ENCODE measurements around the gene RUBCN. TPM values are rescaled to one million over a fixed set of nuclear protein-coding genes. Genes with fewer than 3 reads are reported as not detected.

The RUBCN gene
- total RNA-seq, 4 donors from 2014 or later, result 26.9 to 44.3 (median 35.0) TPM

DNA sequence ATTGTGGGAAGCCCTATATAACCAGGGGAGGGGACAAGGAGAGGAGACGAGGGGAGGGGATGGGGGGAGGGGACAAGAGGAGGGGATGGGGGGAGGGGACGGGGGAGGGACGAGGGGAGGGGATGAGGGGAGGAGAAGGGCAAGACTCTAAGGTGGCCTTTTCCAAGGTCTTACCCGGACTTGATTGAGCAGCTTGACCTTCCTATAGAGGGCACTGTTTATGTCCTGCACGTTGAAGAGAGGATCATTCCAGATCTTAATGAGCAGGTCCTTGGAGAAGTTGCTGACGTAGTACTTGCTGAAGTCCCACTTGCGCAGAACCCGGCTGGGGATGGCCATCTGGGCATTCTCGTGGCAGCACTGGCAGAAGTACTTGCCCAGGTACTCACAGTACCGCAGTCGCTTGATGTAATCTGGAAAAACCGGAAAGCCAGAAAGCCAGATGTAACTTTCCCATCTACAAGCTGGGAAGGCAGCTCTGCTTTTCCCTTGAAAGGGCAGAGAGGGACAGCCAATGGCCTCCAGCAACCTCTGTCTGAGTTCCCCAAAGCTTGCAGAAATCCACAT lies 55.7 kb downstream of the RUBCN start:
- 82% methylated on average over 8 to 10 of the region's 12 CpGs for WGBS, 2 donors
- peaks cover 0 to 4% (median 0%) of the 10 kb centered on the region in 3 donors for H3K4me1 ChIP-seq
- intact Hi-C loops (cut with DNase I), result no loop called here

GRCh38 chr3:197675951-197676350 lies 60.8 kb downstream of the RUBCN start:
- Histone ChIP-seq H3K4me1 (peaks cover 0 to 4% (median 0%) of the 10 kb centered on the region in 3 donors), H3K36me3 (peaks cover 12 to 99% (median 18%) of the 10 kb centered on the region in 3 donors), H3K4me3 (no peak overlapping the region), H3K27ac (no peak overlapping the region), H3K9me3 (no peaks in the 10 kb centered on the region), H3K27me3 (no peaks in the 10 kb centered on the region)
- no peak for DNase-seq
- 89 to 91% methylated on average over 11 of the region's 11 CpGs for WGBS, 2 donors
- intact Hi-C loops (cut with DNase I), result no loop called here
- TF ChIP-seq POLR2A (IDR thresholded peaks at IDR 0.05) (no peak), CTCF (IDR thresholded peaks at IDR 0.05) (no peak)

More for the DNA sequence above, 55.7 kb downstream of the RUBCN start:
- Histone ChIP-seq H3K27ac (no peak overlapping the region), H3K9me3 (no peaks in the 10 kb centered on the region), H3K36me3 (peaks cover 21 to 99% (median 35%) of the 10 kb centered on the region in 3 donors), H3K27me3 (no peaks in the 10 kb centered on the region), H3K4me3 (no peak overlapping the region)
- DNase-seq, result no peak
- TF ChIP-seq POLR2A (IDR thresholded peaks at IDR 0.05), result no peak
- no peak for TF ChIP-seq CTCF (IDR thresholded peaks at IDR 0.05)

DNA sequence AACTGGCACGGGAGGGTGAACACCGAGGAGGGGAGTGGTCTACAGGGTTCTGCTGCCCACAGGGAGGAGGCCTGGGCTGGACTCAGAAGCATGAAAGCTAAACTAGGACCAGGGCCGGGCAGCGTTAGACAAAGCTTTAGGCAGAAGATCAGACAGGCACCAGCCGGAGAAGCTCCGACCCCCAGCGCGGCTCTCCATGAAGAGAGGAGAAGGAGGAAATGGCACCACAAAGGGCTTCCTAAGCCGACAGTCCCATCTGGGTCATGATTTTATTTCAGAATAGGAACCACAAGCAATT lies 61.2 kb downstream of the RUBCN start:
- intact Hi-C loops (cut with DNase I), result no loop called here
- peaks cover 8 to 97% (median 18%) of the 10 kb centered on the region in 3 donors for H3K36me3 ChIP-seq
- WGBS, 2 donors, result 93 to 96% methylated on average over 9 of the region's 9 CpGs
- H3K27ac ChIP-seq, result no peak overlapping the region
- H3K9me3 ChIP-seq, result no peaks in the 10 kb centered on the region
- no peak overlapping the region for H3K4me3 ChIP-seq
- H3K27me3 ChIP-seq, result no peaks in the 10 kb centered on the region
- TF ChIP-seq POLR2A (IDR thresholded peaks at IDR 0.05), result no peak
- no peak for TF ChIP-seq CTCF (IDR thresholded peaks at IDR 0.05)
- H3K4me1 ChIP-seq, result peaks cover 0 to 4% (median 0%) of the 10 kb centered on the region in 3 donors
- no peak for DNase-seq

GRCh38 chr3:197674741-197675562 lies 61.8 kb downstream of the RUBCN start:
- WGBS, 2 donors, result 90 to 93% methylated on average over 17 to 19 of the region's 29 CpGs

More at GRCh38 chr3:197674741-197675562, 61.8 kb downstream of the RUBCN start:
- H3K27me3 ChIP-seq, result no peaks in the 10 kb centered on the region
- intact Hi-C loops (cut with DNase I), result no loop called here
- no peak overlapping the region for H3K4me3 ChIP-seq
- H3K27ac ChIP-seq, result no peak overlapping the region
- no peak for DNase-seq
- no peak for TF ChIP-seq CTCF (IDR thresholded peaks at IDR 0.05)
- no peak for TF ChIP-seq POLR2A (IDR thresholded peaks at IDR 0.05)
- H3K4me1 ChIP-seq, result peaks cover 0 to 4% (median 0%) of the 10 kb centered on the region in 3 donors
- H3K9me3 ChIP-seq, result no peaks in the 10 kb centered on the region
- peaks cover 5 to 92% (median 18%) of the 10 kb centered on the region in 3 donors for H3K36me3 ChIP-seq

Data from esophagus squamous epithelium (tissue), 5 donors.